Measurements from ENCODE around the gene RANBP10.
"Not testable (repeated sequence)": the region's sequence is repeated elsewhere in the genome, so short reads cannot be mapped to it uniquely, and the experiment has no call there.

GRCh38 chr16:67751331-67751730, 55.0 kb downstream of the RANBP10 start:
- not testable (repeated sequence) for TF ChIP-seq POLR2AphosphoS5, EP300, CTCF, POLR2A (IDR thresholded peaks at IDR 0.05)
